A549 treated with Hydrocortisone at 1 μM for 4 hours (cell line): ENCODE data around the gene GTF2H1. TPM values are rescaled to one million over a fixed set of nuclear protein-coding genes. Genes with fewer than 3 reads are reported as not detected.

Experiments used
- total RNA-seq: library from RNA; stranded (reverse); fragments of 200-300 nt; extraction: Qiagen RNA extraction; gene quantifications from 5 replicates; pipeline ENCODE4 v1.2.3, GENCODE V29; 2022

The GTF2H1 gene
- total RNA-seq, result 34.1 to 41.3 TPM (median 37.7 TPM) in 5 replicates

DNA sequence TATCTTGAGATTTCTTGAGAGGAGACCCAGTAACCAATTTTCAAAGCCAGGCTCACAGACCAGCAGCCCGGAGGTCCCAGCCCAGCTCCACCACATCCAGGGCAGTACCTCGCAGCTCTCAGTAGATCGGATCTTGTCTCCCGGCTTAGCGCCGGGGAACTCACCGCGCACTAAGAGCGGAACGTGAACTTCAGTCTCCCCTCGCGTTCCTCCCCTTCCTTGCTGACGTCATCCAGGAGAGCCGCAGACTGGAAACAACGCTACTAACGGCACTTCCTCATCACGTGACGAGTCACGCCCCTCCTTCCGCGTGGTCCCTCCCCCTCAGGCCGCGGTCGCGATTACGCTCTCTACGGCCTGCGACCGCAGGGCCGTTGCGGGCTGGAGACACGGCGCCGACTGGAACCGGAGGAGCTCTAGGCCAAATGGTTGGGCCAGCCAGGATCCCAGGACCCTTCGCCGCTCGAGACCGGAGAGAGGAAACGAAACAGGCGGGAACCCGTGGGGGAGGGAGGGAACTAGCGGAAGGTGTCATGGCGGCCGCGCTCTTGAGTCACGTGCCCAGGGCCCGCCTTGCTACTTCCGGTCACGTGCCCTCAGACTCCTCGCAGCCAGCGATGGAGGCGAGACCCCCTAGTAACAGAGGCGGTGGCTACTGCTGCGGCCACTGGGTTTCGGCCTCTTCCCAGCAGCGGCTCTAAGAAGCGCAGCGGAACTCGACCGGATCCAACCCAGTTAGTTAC, at the start of gene GTF2H1, which contains the start of gene HPS5:
Gene GTF2H1, plus strand, starts transcription at position 599 of the 743 bp plus-strand sequence. CDS start 10,508 bp downstream, outside the sequence.
Gene HPS5, minus strand, starts transcription at position 172 of the 743 bp plus-strand sequence. CDS start 4,282 bp downstream, outside the sequence.

DNA sequence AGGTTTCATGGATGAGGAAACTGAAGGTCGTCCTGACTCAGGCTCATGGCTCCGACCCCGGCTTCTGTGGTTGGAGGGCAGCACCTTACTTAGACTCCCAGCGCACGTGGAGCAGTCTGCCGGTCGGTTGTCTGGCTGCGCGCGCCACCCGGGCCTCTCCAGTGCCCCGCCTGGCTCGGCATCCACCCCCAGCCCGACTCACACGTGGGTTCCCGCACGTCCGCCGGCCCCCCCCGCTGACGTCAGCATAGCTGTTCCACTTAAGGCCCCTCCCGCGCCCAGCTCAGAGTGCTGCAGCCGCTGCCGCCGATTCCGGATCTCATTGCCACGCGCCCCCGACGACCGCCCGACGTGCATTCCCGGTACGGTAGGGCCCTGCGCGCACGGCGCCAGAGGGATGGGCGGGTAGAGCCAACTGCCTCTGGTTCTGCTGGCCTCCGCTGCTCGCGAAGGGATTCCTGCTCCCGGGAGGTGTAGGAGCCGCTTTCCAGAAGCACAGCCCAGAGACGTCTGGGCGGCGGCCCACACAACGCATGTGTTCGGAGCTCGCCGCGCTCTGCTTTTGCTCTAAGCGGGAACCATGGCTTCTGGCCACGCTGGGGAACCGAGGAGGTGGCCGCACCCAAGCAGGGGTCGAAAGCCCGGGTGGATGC, 72.0 kb downstream of the GTF2H1 start, which contains the start of gene LDHA:
Gene LDHA, plus strand, starts transcription at position 289 of the 653 bp plus-strand sequence. CDS start 2,280 bp downstream, outside the sequence.

Other genes starting within 250 kb of the GTF2H1 start
- gene SAAL1, start 216.5 kb upstream of the GTF2H1 start, total RNA-seq, result 37.5 to 45.4 TPM (median 39.3 TPM) in 5 replicates
- gene MRGPRX3, start 190.0 kb upstream of the GTF2H1 start, total RNA-seq, result 0.09 TPM in 1 of 5 replicates, not detected in the others
- gene MRGPRX4, start 149.7 kb upstream of the GTF2H1 start, total RNA-seq, result not detected in 5 replicates
- not detected in 5 replicates for gene SAA4, start 85.8 kb upstream of the GTF2H1 start, total RNA-seq
- 0.15 to 0.31 TPM (median 0.22 TPM) in 4 of 5 replicates, not detected in the other for gene SAA2, start 73.9 kb upstream of the GTF2H1 start, total RNA-seq
- gene SAA1, start 56.3 kb upstream of the GTF2H1 start, total RNA-seq, result 2.4 to 4.0 TPM (median 3.4 TPM) in 5 replicates
- 12.4 to 18.0 TPM (median 14.4 TPM) in 5 replicates for gene HPS5, start 427 bp upstream of the GTF2H1 start, total RNA-seq
- gene LDHA, start 72.0 kb downstream of the GTF2H1 start, total RNA-seq, result 2,733 to 4,246 TPM (median 3,146 TPM) in 5 replicates
- not detected in 5 replicates for gene LDHC, start 89.8 kb downstream of the GTF2H1 start, total RNA-seq
- not detected in 5 replicates for gene LDHAL6A, start 133.3 kb downstream of the GTF2H1 start, total RNA-seq
- gene TSG101, start 204.4 kb downstream of the GTF2H1 start, total RNA-seq, result 90.9 to 107 TPM (median 98.1 TPM) in 5 replicates